ENCODE data around the gene NPFFR2. TPM values are rescaled to one million over a fixed set of nuclear protein-coding genes. Genes with fewer than 3 reads are reported as not detected.

NPFFR2 gene
- total RNA-seq, 3 donors from 2014 or later, result 0.29 TPM; not detected in 2

DNA sequence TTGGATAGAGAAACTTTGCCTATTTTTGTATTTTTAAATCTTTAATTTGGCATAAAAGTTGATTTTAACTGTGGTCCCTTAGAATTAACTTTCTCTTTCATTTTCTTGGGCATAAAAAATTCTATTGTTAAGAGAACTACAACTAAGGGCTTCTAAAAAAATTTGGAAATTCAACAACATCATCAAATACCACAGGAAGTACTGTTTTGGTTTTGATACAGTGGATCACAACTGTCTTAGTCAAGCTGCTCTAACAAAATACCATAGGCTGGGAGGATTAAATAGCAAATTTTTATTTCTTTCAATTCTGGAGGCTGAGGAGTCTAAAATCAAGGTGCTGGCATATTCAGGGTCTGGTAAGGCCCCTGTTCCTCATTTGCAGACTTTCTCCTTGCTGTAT lies 19.9 kb upstream of the NPFFR2 start:
- no peak for DNase-seq (ENCODE audit: low spot score in 2 of 2)
- Histone ChIP-seq H3K27ac (no peak overlapping the region), H3K4me3 (no peak overlapping the region), H3K4me1 (no peaks in the 10 kb centered on the region), H3K27me3 (no peaks in the 10 kb centered on the region), H3K9me3 (no peaks in the 10 kb centered on the region), H3K36me3 (no peaks in the 10 kb centered on the region)
- TF ChIP-seq, protein P1, sequence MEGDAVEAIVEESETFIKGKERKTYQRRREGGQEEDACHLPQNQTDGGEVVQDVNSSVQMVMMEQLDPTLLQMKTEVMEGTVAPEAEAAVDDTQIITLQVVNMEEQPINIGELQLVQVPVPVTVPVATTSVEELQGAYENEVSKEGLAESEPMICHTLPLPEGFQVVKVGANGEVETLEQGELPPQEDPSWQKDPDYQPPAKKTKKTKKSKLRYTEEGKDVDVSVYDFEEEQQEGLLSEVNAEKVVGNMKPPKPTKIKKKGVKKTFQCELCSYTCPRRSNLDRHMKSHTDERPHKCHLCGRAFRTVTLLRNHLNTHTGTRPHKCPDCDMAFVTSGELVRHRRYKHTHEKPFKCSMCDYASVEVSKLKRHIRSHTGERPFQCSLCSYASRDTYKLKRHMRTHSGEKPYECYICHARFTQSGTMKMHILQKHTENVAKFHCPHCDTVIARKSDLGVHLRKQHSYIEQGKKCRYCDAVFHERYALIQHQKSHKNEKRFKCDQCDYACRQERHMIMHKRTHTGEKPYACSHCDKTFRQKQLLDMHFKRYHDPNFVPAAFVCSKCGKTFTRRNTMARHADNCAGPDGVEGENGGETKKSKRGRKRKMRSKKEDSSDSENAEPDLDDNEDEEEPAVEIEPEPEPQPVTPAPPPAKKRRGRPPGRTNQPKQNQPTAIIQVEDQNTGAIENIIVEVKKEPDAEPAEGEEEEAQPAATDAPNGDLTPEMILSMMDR (IDR thresholded peaks at IDR 0.05), result no peak
- TF ChIP-seq POLR2AphosphoS5 (IDR thresholded peaks at IDR 0.05) (no peak), POLR2A (IDR thresholded peaks at IDR 0.05) (no peak)
- intact Hi-C loops (cut with DNase I; ENCODE audit: low total_unique reads), result no loop called here

DNA sequence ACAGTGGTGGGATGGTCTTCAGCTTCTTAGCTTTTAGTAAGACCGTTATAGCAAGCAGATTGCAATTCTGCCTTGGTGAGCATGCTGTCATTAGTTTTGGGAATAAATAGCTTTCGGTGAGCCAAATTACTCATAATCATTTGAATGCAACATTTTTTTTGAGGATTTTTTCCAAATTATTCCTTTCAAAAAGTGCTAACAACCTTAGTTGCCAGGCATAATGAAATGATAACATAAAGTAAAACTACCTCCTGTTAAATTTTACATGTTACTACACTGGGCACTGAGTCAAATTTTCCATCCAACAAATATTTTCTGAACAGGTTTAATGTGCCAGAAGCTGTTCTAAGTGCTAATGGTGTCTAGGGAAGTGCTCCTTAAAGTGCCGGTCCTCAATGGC lies 15.8 kb upstream of the NPFFR2 start:
- Histone ChIP-seq H3K4me1 (no peaks in the 10 kb centered on the region), H3K36me3 (no peaks in the 10 kb centered on the region), H3K27ac (no peak overlapping the region), H3K9me3 (no peaks in the 10 kb centered on the region), H3K27me3 (no peaks in the 10 kb centered on the region), H3K4me3 (no peak overlapping the region)
- TF ChIP-seq, protein P1 (IDR thresholded peaks at IDR 0.05), result no peak
- TF ChIP-seq POLR2AphosphoS5 (IDR thresholded peaks at IDR 0.05), result no peak
- no peak for TF ChIP-seq POLR2A (IDR thresholded peaks at IDR 0.05)
- intact Hi-C loops (cut with DNase I; ENCODE audit: low total_unique reads), result no loop called here
- DNase-seq (ENCODE audit: low spot score in 2 of 2), result no peak

DNA sequence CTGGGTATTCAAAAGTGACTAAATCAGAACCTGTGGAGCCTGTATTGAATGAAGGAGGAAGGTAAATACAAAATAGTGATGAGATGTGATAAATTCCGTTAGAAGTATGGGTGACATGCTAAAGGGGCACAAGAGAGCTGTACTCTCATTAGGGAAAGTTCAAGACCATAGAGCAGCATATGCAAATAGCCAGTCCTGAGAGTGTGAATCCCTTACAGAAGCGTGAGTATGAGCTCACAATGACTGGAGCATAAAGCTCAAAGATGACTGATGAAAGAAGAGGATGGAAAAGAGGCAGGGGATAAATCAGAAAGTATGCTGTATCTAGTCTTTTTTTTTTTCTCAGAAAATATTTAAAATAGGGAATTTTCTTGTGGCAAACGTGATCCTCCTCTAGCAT lies 12.1 kb upstream of the NPFFR2 start:
- intact Hi-C loops (cut with DNase I; ENCODE audit: low total_unique reads), result no loop called here
- TF ChIP-seq POLR2A (IDR thresholded peaks at IDR 0.05) (no peak), POLR2AphosphoS5 (IDR thresholded peaks at IDR 0.05) (no peak)
- TF ChIP-seq, protein P1 (IDR thresholded peaks at IDR 0.05), result no peak
- Histone ChIP-seq H3K27me3 (no peaks in the 10 kb centered on the region), H3K4me3 (no peak overlapping the region), H3K27ac (no peak overlapping the region), H3K4me1 (no peaks in the 10 kb centered on the region), H3K9me3 (no peaks in the 10 kb centered on the region), H3K36me3 (no peaks in the 10 kb centered on the region)
- no peak for DNase-seq (ENCODE audit: low spot score in 2 of 2)

DNA sequence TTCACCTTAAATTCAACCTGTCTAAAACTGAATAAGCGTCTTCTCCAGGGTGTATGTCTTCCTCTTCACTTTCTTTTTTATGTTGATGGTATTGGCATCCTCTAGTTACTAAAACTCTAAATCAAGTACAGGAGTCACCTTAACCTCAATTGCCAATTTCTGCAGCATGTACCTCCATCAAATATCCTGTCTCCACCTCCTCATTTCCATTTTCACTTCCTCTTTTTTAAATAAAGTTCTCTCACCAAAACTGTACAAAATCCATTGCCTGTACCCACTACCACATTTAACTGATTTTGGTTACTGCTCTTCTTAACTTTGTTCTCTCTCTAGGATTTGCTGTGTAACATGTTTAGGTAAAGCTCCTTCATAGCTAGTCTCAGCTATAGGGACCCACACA lies 9.2 kb upstream of the NPFFR2 start:
- no peak for DNase-seq (ENCODE audit: low spot score in 2 of 2)
- TF ChIP-seq POLR2AphosphoS5 (IDR thresholded peaks at IDR 0.05), result no peak
- no peak for TF ChIP-seq POLR2A (IDR thresholded peaks at IDR 0.05)
- TF ChIP-seq, protein P1 (IDR thresholded peaks at IDR 0.05), result no peak
- intact Hi-C loops (cut with DNase I; ENCODE audit: low total_unique reads), result no loop called here

DNA sequence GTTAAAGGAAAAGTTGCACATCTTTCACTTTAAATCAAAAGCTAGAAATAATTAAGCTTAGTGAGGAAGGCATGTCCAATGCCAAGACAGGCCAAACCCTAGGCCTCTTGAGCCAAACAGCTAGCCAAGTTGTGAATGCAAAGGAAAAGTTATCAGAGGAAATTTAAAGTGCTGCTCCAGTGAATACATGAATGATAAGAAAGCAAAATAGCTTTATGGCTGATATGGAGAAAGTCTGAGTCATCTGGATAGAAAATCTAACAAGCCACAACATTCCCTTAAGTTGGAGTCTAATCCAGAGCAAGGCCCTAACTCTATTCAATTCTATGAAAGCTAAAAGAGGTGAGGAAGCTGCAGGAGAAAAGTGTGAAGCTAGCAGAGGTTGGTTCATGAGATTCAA lies 23.8 kb downstream of the NPFFR2 start:
- no peak for DNase-seq (ENCODE audit: low spot score in 2 of 2)
- H3K9me3 ChIP-seq, result no peaks in the 10 kb centered on the region
- no peak overlapping the region for H3K27ac ChIP-seq
- H3K27me3 ChIP-seq, result no peaks in the 10 kb centered on the region
- TF ChIP-seq, protein P1 (IDR thresholded peaks at IDR 0.05), result no peak
- TF ChIP-seq POLR2AphosphoS5 (IDR thresholded peaks at IDR 0.05) (no peak), POLR2A (IDR thresholded peaks at IDR 0.05) (no peak)
- no peaks in the 10 kb centered on the region for H3K36me3 ChIP-seq
- intact Hi-C loops (cut with DNase I; ENCODE audit: low total_unique reads), result no loop called here
- H3K4me1 ChIP-seq, result no peaks in the 10 kb centered on the region
- no peak overlapping the region for H3K4me3 ChIP-seq

More for the DNA sequence above, 9.2 kb upstream of the NPFFR2 start:
- Histone ChIP-seq H3K36me3 (no peaks in the 10 kb centered on the region), H3K27ac (no peak overlapping the region), H3K9me3 (no peaks in the 10 kb centered on the region), H3K27me3 (no peaks in the 10 kb centered on the region), H3K4me1 (no peaks in the 10 kb centered on the region), H3K4me3 (no peak overlapping the region)

All from breast epithelium (tissue), 4 donors.